Endothelial cell (in vitro differentiated cells): Measurements from ENCODE around the gene ATP5F1D. TPM values are rescaled to one million over a fixed set of nuclear protein-coding genes. Genes with fewer than 3 reads are reported as not detected.

Experiments used
- DNase-seq: peaks from one replicate; pipeline ENCODE4 v3.0.0; 2021; ENCODE audit warnings: low spot score
- H3K27ac Mint-ChIP-seq: one replicate; pipeline ENCODE4 v1.8.0; 2021; ENCODE audit warnings: mixed read lengths, inconsistent platforms; ENCODE audit not compliant: unreplicated experiment
- H3K27me3 Mint-ChIP-seq: one replicate; pipeline ENCODE4 v1.8.0; 2021; ENCODE audit warnings: mild to moderate bottlenecking, moderate library complexity, mixed read lengths, inconsistent platforms; ENCODE audit not compliant: unreplicated experiment
- H3K36me3 Mint-ChIP-seq: one replicate; pipeline ENCODE4 v1.8.0; 2021; ENCODE audit warnings: mild to moderate bottlenecking, low read depth, mixed read lengths, inconsistent platforms; ENCODE audit not compliant: unreplicated experiment
- H3K4me1 Mint-ChIP-seq: one replicate; pipeline ENCODE4 v1.8.0; 2021; ENCODE audit warnings: mild to moderate bottlenecking, mixed read lengths, inconsistent platforms; ENCODE audit not compliant: unreplicated experiment
- H3K4me3 Mint-ChIP-seq: one replicate; pipeline ENCODE4 v1.8.0; 2021; ENCODE audit warnings: mild to moderate bottlenecking, mixed read lengths, inconsistent platforms; ENCODE audit not compliant: unreplicated experiment
- H3K9me3 Mint-ChIP-seq: one replicate; pipeline ENCODE4 v1.8.0; 2021; ENCODE audit warnings: mixed read lengths, inconsistent platforms; ENCODE audit not compliant: unreplicated experiment
- total RNA-seq: library from RNA; stranded (reverse); fragmentation: NEBNext Ultra II Directional; extraction: Animal tissue kit (Norgen Biotek cat#: 25700); gene quantifications from one replicate; pipeline ENCODE4 v1.2.1, GENCODE V29; 2021; ENCODE audit not compliant: unreplicated experiment
- TF ChIP-seq, protein P1 (sequence below): fragments of 200-600 bp; sonication (generic); IDR thresholded peaks from one replicate; pipeline ENCODE4 v1.5.0; 2021; ENCODE audit warnings: antibody characterized with exemption; ENCODE audit not compliant: unreplicated experiment

The ATP5F1D gene
- total RNA-seq, 1 donor from 2014 or later, result 175 TPM

DNA sequence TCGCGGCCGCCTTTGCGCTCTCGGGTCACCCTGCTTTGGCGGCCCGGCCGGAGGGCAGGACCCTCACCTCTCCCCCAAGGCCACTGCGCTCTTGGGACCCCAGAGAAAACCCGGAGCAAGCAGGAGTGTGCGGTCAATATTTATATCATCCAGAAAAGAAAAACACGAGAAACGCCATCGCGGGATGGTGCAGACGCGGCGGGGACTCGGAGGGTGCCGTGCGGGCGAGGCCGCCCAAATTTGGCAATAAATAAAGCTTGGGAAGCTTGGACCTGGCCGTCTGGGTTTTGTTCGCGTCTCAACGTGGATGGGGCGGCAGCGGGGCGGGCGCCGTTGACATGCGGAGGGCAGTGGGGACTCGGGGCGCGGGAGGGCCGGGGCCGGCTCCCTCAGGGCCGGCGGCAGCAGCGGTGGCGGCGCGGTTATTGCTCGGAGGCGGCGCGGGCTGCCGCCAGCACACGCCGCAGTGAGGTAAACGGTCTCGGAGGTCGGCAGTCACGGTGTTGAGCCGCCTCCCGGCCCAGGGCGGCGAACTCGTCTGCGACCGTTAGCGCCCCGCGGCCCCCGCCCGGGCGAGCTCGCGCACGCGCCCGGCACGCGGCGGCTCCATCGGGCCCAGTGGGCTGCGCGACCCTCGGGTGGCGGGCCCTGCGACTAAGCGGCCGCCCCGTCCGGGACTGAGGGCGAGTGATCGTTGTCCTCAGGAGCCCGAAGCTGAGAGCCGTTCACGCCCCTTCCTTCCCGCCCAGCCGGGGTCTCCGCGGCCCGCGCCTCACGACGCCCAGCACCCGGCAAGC, 13.2 kb upstream of the ATP5F1D start:
- Mint-ChIP-seq H3K27me3 (peaks cover 2% of the 10 kb centered on the region), H3K9me3 (no peaks in the 10 kb centered on the region), H3K27ac (no peak overlapping the region), H3K4me1 (no peaks in the 10 kb centered on the region), H3K4me3 (peak overlapping the region; percentile 62), H3K36me3 (peaks cover 4% of the 10 kb centered on the region)
- TF ChIP-seq, protein P1, sequence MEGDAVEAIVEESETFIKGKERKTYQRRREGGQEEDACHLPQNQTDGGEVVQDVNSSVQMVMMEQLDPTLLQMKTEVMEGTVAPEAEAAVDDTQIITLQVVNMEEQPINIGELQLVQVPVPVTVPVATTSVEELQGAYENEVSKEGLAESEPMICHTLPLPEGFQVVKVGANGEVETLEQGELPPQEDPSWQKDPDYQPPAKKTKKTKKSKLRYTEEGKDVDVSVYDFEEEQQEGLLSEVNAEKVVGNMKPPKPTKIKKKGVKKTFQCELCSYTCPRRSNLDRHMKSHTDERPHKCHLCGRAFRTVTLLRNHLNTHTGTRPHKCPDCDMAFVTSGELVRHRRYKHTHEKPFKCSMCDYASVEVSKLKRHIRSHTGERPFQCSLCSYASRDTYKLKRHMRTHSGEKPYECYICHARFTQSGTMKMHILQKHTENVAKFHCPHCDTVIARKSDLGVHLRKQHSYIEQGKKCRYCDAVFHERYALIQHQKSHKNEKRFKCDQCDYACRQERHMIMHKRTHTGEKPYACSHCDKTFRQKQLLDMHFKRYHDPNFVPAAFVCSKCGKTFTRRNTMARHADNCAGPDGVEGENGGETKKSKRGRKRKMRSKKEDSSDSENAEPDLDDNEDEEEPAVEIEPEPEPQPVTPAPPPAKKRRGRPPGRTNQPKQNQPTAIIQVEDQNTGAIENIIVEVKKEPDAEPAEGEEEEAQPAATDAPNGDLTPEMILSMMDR, result no peak
- DNase-seq, result no peak

DNA sequence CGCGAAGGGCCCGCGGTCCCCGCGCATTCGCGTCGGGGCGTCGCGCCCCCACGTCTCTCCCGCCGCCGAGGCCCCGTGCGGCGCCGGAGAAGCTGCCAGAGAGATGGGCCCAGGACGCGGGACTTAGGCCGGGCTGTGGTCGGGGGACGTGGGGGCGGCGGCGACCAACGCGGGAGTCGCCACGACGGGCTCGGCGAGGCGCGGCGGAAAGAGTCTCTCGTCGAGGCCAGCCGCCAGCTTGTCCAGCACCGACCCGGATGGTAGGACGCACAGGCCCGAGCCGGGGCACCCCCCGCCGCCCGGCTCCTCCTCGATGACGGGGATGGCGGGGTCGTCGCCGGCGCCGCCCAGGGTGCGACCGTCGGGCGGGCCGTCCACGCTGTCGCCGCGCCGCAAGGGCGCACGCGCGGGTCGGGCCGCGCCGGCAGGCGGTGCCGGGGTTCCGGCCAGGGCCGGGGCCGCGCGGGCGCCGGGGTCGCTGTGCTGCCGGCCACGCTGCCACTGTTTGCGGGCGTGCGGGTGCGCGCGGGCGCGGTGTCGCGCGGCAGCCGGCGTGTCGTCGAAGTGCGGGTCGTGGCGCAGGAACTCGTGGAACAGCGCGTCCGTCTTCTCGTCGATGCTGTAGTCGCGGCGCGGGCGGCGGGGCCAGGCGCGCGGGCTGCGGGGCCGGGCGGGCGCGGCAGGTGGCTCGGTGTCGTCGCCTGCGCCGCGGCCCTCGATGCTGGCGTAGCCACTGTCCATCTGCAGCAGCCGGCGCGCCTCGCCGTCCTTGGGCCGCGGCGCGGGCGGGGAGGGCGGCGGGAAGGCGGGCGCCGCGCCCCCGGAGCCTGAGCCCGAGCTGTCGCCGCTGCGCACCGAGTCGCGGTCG, 12.3 kb upstream of the ATP5F1D start:
- peaks cover 2% of the 10 kb centered on the region for H3K27me3 Mint-ChIP-seq
- no peaks in the 10 kb centered on the region for H3K9me3 Mint-ChIP-seq
- TF ChIP-seq, protein P1, result no peak
- H3K4me3 Mint-ChIP-seq, result no peak overlapping the region
- DNase-seq, result no peak
- no peak overlapping the region for H3K27ac Mint-ChIP-seq
- H3K4me1 Mint-ChIP-seq, result no peaks in the 10 kb centered on the region
- H3K36me3 Mint-ChIP-seq, result peaks cover 4% of the 10 kb centered on the region

DNA sequence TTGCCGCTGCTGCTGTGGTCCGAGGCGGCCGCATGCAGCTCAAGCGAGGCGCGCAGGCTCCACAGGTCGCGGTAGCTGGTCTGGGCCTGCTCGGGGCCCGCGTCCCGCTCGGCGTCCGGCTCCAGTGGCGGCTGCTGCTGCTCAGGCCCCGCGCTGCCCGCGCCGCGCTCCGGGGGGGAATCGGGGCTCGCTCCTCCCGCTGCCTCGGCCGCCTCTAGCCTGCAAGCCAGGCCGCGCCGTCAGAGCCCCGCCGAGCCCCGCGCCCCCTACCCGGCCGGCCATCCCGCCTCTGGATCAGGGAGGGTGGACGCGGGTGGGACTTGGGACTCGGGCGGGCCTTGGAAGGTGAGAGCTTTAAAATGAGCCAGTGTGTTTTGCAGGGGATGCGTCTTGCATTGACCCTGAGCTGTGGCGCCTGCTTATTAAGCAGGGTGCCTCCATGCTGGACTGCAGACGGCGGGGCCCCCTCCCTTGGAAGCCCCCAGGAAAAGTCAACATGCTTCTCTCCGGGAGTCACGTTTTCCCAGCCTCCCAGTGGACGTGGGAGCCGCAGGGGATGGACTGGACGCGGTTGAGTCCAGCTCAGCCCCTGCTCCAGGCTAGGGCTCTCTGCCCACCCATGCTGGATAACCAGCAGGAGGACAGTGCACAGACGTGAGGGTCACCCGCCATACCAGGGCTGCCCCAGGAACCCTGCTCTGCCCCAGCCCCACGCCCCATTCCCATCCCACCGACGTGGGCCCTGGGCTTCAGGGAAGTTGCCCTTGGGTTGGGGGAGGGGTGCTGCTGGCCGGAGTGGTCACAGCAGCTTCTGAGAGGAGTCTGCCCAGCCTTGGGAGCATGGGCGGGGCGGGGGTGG, 11.4 kb upstream of the ATP5F1D start:
- H3K27ac Mint-ChIP-seq, result no peak overlapping the region
- H3K4me3 Mint-ChIP-seq, result no peak overlapping the region
- no peaks in the 10 kb centered on the region for H3K4me1 Mint-ChIP-seq
- TF ChIP-seq, protein P1, result no peak
- peaks cover 2% of the 10 kb centered on the region for H3K27me3 Mint-ChIP-seq
- no peak for DNase-seq
- H3K9me3 Mint-ChIP-seq, result no peaks in the 10 kb centered on the region
- H3K36me3 Mint-ChIP-seq, result peaks cover 4% of the 10 kb centered on the region

DNA sequence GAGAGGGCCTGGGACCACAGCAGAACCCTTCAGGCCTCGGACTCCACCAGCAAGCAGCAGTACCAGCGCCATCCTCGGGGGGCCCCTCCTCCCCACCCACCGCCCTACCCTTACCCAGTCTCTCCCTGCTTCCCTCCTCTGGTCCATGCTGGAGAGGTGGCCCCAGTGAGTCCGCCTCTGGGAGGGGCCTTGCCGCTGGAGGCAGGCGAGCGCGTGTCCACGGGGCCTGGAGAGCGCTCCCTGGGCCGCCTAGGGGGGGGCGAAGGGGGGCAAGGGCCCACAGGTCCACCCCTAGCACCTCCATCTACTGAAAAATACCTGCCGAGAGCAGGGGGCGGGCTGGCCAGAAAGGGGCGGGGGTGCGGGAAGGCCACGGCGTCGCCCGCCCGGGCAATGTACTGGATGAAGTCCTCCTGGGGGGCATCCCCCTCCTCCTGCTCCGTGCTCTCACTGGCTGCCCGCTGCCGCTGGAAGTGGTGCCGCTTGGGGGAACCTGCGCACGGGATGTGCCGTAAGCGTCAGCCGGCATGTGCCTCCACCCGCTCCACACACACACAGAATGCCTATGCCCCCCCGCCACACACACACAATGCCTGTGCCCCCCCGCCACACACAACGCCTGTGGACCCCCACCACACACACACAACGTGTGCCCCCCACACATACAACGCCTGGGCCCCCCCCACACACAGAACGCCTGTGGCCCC, 10.6 kb upstream of the ATP5F1D start:
- Mint-ChIP-seq H3K4me3 (no peak overlapping the region), H3K36me3 (peaks cover 4% of the 10 kb centered on the region), H3K27me3 (peaks cover 2% of the 10 kb centered on the region), H3K4me1 (no peaks in the 10 kb centered on the region), H3K9me3 (no peaks in the 10 kb centered on the region), H3K27ac (no peak overlapping the region)
- DNase-seq, result no peak
- TF ChIP-seq, protein P1, result no peak
